Coronary artery (tissue), 2 donors: Measurements from ENCODE around the gene SNX9.

ENCODE experiments used
- DNase-seq: peaks from one replicate; pipeline ENCODE4 v3.0.0-alpha.2; 2017; ENCODE audit warnings: low spot score
- H3K27ac ChIP-seq, 2 donors: fragments of 200-600 bp; sonication (generic); one replicate each; pipeline ENCODE4 v1.5.1; 2016 to 2019
- H3K4me3 ChIP-seq: fragments of 200-600 bp; sonication (generic); 2 replicates; pipeline ENCODE4 v1.5.1; 2016; ENCODE audit warnings: mild to moderate bottlenecking, moderate library complexity
- TF ChIP-seq, protein P1 (sequence below): fragments of 200-600 bp; sonication (generic); IDR thresholded peaks from one replicate; pipeline ENCODE4 v1.5.1; 2019; ENCODE audit warnings: antibody characterized with exemption

The SNX9 gene

DNA sequence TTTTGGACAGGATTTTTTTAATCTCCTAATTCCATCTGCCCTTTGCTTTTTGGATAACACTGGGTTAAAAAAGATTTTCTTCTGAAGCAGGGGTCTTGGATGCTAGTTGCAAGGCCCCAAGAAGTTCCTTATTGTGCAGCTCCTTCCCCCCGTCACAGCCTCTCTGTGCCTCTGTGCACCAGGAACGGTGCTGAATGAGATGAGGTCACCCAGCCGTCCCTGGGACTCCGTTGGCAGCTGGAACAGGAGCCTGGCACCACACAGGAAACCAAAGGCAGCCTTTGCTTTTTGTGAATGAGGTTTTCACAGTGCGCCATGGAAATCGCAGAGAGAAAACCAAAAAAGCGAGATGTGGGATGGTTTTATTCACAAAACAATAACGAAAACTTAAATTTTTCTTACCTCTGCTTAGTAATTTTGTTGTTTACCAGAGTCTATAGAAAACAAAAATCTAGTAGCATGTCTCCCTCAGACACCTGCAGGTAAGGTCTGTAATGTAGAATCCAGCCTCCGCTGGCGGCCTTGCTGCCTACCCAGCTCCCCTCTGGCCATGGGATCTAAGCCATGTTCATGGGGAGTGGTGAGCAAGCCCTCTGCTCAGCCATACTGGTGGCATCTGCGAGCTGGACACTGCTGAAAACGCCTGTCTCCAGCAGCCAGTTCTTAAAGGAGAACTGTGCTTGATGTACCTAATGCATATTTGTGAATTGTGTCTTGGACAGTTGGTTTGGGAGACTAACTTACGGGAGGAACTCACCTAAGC, 118.2 kb downstream of the SNX9 start:
- H3K27ac ChIP-seq, result no peak overlapping the region
- H3K4me3 ChIP-seq, result no peak overlapping the region
- TF ChIP-seq, protein P1, sequence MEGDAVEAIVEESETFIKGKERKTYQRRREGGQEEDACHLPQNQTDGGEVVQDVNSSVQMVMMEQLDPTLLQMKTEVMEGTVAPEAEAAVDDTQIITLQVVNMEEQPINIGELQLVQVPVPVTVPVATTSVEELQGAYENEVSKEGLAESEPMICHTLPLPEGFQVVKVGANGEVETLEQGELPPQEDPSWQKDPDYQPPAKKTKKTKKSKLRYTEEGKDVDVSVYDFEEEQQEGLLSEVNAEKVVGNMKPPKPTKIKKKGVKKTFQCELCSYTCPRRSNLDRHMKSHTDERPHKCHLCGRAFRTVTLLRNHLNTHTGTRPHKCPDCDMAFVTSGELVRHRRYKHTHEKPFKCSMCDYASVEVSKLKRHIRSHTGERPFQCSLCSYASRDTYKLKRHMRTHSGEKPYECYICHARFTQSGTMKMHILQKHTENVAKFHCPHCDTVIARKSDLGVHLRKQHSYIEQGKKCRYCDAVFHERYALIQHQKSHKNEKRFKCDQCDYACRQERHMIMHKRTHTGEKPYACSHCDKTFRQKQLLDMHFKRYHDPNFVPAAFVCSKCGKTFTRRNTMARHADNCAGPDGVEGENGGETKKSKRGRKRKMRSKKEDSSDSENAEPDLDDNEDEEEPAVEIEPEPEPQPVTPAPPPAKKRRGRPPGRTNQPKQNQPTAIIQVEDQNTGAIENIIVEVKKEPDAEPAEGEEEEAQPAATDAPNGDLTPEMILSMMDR, result no peak
- no peak for DNase-seq

DNA sequence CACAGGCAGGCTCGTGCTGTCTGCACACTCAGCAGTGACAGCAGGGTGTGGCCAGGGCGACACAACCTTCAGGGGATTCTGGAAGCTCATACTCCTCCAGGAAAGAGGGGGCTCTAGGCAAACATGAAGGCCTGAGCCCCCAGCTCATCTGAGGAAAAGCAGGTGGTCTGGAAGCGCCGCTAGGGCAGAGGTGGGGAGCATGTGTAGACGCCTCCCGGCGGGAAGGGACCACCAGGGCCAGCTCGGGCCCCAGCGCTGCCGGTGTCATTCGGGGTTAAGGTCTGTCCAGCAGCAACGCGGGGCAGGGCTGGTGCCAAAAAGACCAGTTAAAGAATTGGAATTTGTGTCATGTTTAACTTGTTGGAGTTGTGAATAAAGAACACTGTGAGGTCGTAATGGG, 119.3 kb downstream of the SNX9 start:
- DNase-seq, result no peak
- H3K4me3 ChIP-seq, result no peak overlapping the region
- no peak overlapping the region for H3K27ac ChIP-seq
- TF ChIP-seq, protein P1, result no peak

DNA sequence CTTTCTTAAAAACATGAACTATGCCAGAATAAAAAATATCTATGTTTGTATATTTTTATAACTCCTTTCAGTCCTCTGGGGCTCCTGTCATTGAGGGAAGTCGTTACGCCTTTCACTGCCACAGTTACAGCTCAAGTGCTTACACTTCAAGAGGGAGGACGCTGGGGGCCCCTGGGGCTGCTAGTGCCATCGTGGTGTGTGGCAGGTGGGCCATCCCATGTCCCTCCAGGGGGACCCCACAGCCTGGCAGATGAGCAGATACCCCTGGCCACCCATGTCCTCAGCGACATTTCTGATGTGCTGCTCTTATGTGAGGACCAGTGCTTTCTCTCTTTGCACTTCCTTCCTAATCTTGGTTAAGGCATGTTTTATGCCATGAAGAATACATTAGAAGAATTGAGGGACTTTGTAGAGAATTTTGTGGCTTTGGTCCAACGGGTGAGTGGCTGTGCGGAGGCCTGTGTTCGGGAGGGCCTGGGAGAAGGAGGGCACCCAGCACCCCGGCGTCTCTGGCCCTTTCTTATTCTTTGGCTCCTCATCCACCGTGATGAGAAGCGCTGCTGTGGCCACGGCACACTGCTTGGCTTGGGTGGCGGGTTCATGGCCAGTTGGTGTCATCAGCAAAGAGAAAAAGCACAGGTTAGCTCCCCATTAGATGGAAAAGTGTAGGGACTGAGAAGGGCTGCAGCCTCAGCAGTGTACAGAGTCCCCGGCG, 120.4 kb downstream of the SNX9 start:
- H3K4me3 ChIP-seq, result no peak overlapping the region
- DNase-seq, result no peak
- H3K27ac ChIP-seq, result no peak overlapping the region
- TF ChIP-seq, protein P1, result no peak

DNA sequence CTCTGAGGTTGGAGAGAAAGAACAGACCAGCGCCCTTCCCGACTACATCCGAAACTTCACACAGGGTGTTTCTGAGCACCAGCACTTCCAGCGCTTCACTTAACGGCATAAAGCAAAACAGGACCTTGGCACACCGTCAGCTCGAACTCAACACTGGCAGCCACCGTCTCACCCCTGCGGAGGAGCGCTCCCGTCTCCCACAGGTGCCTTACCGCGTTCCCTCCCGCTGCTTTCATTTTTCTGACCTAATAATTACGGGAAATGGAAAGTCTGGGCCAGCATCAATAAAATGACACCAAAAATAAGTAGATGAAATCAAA, 120.9 kb downstream of the SNX9 start:
- H3K27ac ChIP-seq, result no peak overlapping the region
- no peak for DNase-seq
- TF ChIP-seq, protein P1, result no peak
- no peak overlapping the region for H3K4me3 ChIP-seq

DNA sequence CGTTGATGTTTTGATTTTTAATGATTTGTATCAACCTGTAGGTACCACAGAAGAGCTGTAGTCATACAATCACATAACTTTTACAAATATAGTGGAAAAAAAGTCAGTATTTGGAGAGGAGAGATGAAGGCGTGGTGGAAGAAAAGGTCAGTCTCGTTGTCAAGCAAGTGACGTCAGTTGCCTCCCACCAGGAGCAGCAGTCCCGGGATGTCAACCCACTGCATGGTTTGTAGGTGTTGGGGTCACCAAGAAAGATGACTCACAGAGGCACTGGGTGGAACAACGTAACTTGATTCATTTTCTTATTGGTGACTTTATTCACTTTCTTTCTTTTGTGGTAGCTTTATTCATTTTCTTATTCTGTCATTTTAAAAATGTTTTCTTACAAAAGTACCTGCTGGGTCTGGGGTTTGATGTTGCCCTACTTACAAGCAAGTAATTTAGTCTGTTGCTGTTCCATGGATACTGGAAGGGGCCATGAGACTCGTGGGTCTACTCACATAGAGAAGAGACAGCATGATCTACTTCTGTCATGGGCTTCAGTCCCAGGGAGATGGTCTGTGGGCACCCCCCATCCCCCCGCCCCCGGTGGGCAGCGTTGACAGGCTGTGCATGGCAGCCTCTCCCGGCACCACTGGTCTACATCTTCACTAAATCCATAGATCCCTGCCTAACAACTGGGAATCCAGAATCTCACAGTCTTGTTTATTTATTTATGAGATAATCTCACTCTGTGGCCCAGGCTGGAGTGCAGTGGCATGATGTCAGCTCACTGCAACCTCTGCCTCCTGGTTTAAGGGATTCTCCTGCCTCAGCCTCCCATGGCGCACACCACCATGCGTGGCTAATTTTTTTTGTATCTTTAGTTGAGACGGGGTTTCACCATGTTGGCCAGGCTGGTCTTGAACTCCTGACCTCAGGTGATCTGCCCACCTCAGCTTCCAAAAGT, 122.2 kb downstream of the SNX9 start:
- no peak overlapping the region for H3K4me3 ChIP-seq
- TF ChIP-seq, protein P1, result no peak
- no peak overlapping the region for H3K27ac ChIP-seq
- DNase-seq, result no peak

DNA sequence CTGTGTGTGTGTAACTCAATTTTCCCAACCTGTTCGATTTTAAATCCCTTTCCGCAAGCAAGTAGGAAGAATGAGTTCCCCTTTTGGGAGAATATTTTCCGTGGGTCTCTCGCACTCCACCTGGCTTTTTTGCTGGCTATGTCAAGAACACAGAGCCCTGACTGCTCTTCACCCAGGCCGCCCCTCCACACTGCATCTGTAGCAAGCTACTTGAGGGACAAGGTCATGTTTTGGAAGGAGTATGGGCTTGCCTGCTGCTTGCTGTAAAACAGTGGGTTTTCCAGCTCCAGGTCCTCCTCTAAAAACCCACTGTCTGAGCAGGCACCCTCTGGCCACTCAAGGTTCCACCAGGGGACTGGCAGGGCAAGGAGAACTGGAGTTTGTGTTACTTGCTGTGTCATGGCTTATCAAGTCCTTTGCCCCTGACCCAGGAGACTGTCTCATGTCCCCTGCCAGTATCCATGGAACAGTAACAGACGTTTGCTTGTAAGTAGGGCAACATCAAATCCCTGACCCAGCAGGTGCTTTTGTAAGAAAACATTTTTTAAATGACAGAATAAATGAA, 123.1 kb downstream of the SNX9 start:
- Histone ChIP-seq H3K4me3 (no peak overlapping the region), H3K27ac (no peak overlapping the region)
- no peak for DNase-seq
- TF ChIP-seq, protein P1, result no peak
